ENCODE data around the gene CAPN2. TPM values are rescaled to one million over a fixed set of nuclear protein-coding genes. Genes with fewer than 3 reads are reported as not detected.
A peak's percentile ranks its signal among the peaks of the same experiment; 100 is the strongest.

CAPN2 gene
- total RNA-seq, 2 donors from 2014 or later: 301 to 355 TPM

GRCh38 chr1:223748773-223749733 lies 36.7 kb downstream of the CAPN2 start:
- ATAC-seq (peak; percentile 80), DNase-seq (peak; percentile 48 to 73)
- intact Hi-C loops (cut with DNase I, micrococcal nuclease): loop anchor here (5.0 kb wide), 2 partner anchors 37 to 52 kb away; partner anchors contain the start of gene CAPN2 (in 2 of the 2)

- intact Hi-C loops (cut with DNase I, micrococcal nuclease): no loop called here
- DNase-seq: no peak
- ATAC-seq: no peak
Observed at GRCh38 chr1:223750730-223751570, 38.6 kb downstream of the CAPN2 start.

GRCh38 chr1:223751696-223752095 lies 39.4 kb downstream of the CAPN2 start:
- intact Hi-C loops (cut with DNase I, micrococcal nuclease): no loop called here
- no peak for ATAC-seq
- DNase-seq: no peak

GRCh38 chr1:223752721-223753515 lies 40.6 kb downstream of the CAPN2 start:
- intact Hi-C loops (cut with DNase I, micrococcal nuclease): no loop called here
- ATAC-seq (no peak), DNase-seq (no peak)

- no peak for ATAC-seq
- intact Hi-C loops (cut with DNase I, micrococcal nuclease): loop anchor here in 1 of 2 donors (2.0 kb wide), 1 partner anchor 24 kb away; no protein-coding TSS in a partner anchor
- DNase-seq: no peak
Observed at GRCh38 chr1:223754681-223755431, 42.5 kb downstream of the CAPN2 start.

- intact Hi-C loops (cut with DNase I, micrococcal nuclease): loop anchor here in 1 of 2 donors (2.0 kb wide), 1 partner anchor 23 kb away; no protein-coding TSS in a partner anchor
- no peak for DNase-seq
- no peak for ATAC-seq
Observed at GRCh38 chr1:223755432-223755792, 43.1 kb downstream of the CAPN2 start.

GRCh38 chr1:223755992-223756775 lies 43.8 kb downstream of the CAPN2 start:
- ATAC-seq: peak; percentile 17
- intact Hi-C loops (cut with DNase I, micrococcal nuclease): loop anchor here in 1 of 2 donors (2.0 kb wide), 1 partner anchor 23 kb away; no protein-coding TSS in a partner anchor
- DNase-seq: no peak

GRCh38 chr1:223756806-223757700 lies 44.7 kb downstream of the CAPN2 start:
- ATAC-seq (no peak), DNase-seq (no peak)
- intact Hi-C loops (cut with DNase I, micrococcal nuclease): no loop called here

GRCh38 chr1:223758734-223759133 lies 46.4 kb downstream of the CAPN2 start:
- intact Hi-C loops (cut with DNase I, micrococcal nuclease): no loop called here
- ATAC-seq (no peak), DNase-seq (no peak)

GRCh38 chr1:223759273-223759672 lies 46.9 kb downstream of the CAPN2 start:
- DNase-seq: no peak
- ATAC-seq: no peak
- intact Hi-C loops (cut with DNase I, micrococcal nuclease): no loop called here

- ATAC-seq (no peak), DNase-seq (no peak)
- intact Hi-C loops (cut with DNase I, micrococcal nuclease): no loop called here
Observed at GRCh38 chr1:223760833-223761232, 48.5 kb downstream of the CAPN2 start.

GRCh38 chr1:223761411-223761810 lies 49.1 kb downstream of the CAPN2 start:
- DNase-seq (no peak), ATAC-seq (no peak)
- intact Hi-C loops (cut with DNase I, micrococcal nuclease): no loop called here

- ATAC-seq: no peak
Observed at GRCh38 chr1:223763251-223763650, 50.9 kb downstream of the CAPN2 start.

GRCh38 chr1:223763881-223764280 lies 51.5 kb downstream of the CAPN2 start:
- no peak for DNase-seq

More at GRCh38 chr1:223763251-223763650, 50.9 kb downstream of the CAPN2 start:
- intact Hi-C loops (cut with DNase I, micrococcal nuclease): no loop called here
- no peak for DNase-seq

GRCh38 chr1:223765036-223765718 lies 52.8 kb downstream of the CAPN2 start:
- peak in 1 of 2 donors; percentile 16 for DNase-seq
- ATAC-seq: peak; percentile 83
- intact Hi-C loops (cut with DNase I, micrococcal nuclease): no loop called here

More at GRCh38 chr1:223763881-223764280, 51.5 kb downstream of the CAPN2 start:
- intact Hi-C loops (cut with DNase I, micrococcal nuclease): no loop called here
- ATAC-seq: no peak
